Vagina (tissue), 2 donors: Measurements from ENCODE around the gene MED13L. TPM values are rescaled to one million over a fixed set of nuclear protein-coding genes. Genes with fewer than 3 reads are reported as not detected.

Source experiments
- DNase-seq, 2 donors: peaks; one replicate each; pipeline ENCODE4 v3.0.0-alpha.2; 2017; ENCODE audit errors: extremely low spot score in 2 of 2
- H3K27ac ChIP-seq: fragments of 200-600 bp; sonication (generic); one replicate; pipeline ENCODE4 v1.5.1; 2019
- H3K27me3 ChIP-seq: fragments of 200-600 bp; sonication (generic); one replicate; pipeline ENCODE4 v1.5.1; 2019
- H3K36me3 ChIP-seq, 2 donors: fragments of 200-600 bp; sonication (generic); one replicate each; pipeline ENCODE4 v1.5.1; 2017 to 2019
- H3K4me1 ChIP-seq: fragments of 200-600 bp; sonication (generic); one replicate; pipeline ENCODE4 v1.5.1; 2019
- H3K4me3 ChIP-seq, 2 donors: fragments of 200-600 bp; sonication (generic); 1 replicate in 1 of 2; 2 replicates in 1 of 2; pipeline ENCODE4 v1.5.1; 2016 to 2019
- H3K9me3 ChIP-seq: fragments of 200-600 bp; sonication (generic); one replicate; pipeline ENCODE4 v1.5.1; 2019
- CTCF ChIP-seq, 3 experiments: fragments of 450-650 bp in 2 of 3; fragments of 200-600 bp in 1 of 3; sonication (generic) in 1 of 3; IDR thresholded peaks; one replicate each; pipeline ENCODE4 v1.5.1; 2017 to 2019; ENCODE audit warnings: antibody characterized with exemption in 3 of 3, mild to moderate bottlenecking in 2 of 3, moderate library complexity in 2 of 3
- POLR2A ChIP-seq, 2 donors: fragments of 450-650 bp; IDR thresholded peaks; one replicate each; pipeline ENCODE4 v1.6.1; 2017; ENCODE audit warnings: antibody characterized with exemption in 2 of 2, mild to moderate bottlenecking in 2 of 2, moderate library complexity in 2 of 2
- POLR2AphosphoS5 ChIP-seq, 2 donors: sonication (generic); formaldehyde crosslinking; IDR thresholded peaks; one replicate each; pipeline ENCODE4 v1.9.0; 2017; ENCODE audit warnings: antibody characterized with exemption in 2 of 2, mild to moderate bottlenecking in 2 of 2, low read depth in 1 of 2; ENCODE audit not compliant: insufficient read depth in 1 of 2
- intact Hi-C: fragments of 100-400 bp; cut with DNase I; formaldehyde crosslinking; loops from one replicate; pipeline ENCODE4 v1.15.1; 2023
- total RNA-seq: library from RNA; depleted of rRNA; stranded (reverse); fragments of >200 nt; gene quantifications from one replicate; pipeline ENCODE4 v1.2.3, GENCODE V29; 2016

MED13L gene
- total RNA-seq, 1 donor from 2014 or later: 161 TPM

- no peak overlapping the region for H3K4me3 ChIP-seq
- intact Hi-C loops: no loop called here
- no peaks in the 10 kb centered on the region for H3K4me1 ChIP-seq
- H3K27me3 ChIP-seq: no peaks in the 10 kb centered on the region
- H3K9me3 ChIP-seq: no peaks in the 10 kb centered on the region
- DNase-seq: no peak
- H3K36me3 ChIP-seq: peaks cover 0 to 66% of the 10 kb centered on the region in 2 donors
- TF ChIP-seq POLR2A (IDR thresholded peaks at IDR 0.05) (no peak), CTCF (IDR thresholded peaks at IDR 0.05) (no peak), POLR2AphosphoS5 (IDR thresholded peaks at IDR 0.05; ENCODE audit: insufficient read depth in 1 of 2, low read depth in 1 of 2) (no peak)
- no peak overlapping the region for H3K27ac ChIP-seq
Measured at GRCh38 chr12:115962216-115962615, 315.3 kb downstream of the MED13L start.

GRCh38 chr12:115960868-115961802 lies 316.4 kb downstream of the MED13L start:
- Histone ChIP-seq H3K9me3 (no peaks in the 10 kb centered on the region), H3K36me3 (peaks cover 0 to 65% of the 10 kb centered on the region in 2 donors), H3K27me3 (no peaks in the 10 kb centered on the region), H3K4me3 (no peak overlapping the region), H3K4me1 (no peaks in the 10 kb centered on the region), H3K27ac (no peak overlapping the region)
- intact Hi-C loops: no loop called here
- no peak for DNase-seq
- TF ChIP-seq POLR2A (IDR thresholded peaks at IDR 0.05) (no peak), CTCF (IDR thresholded peaks at IDR 0.05) (no peak), POLR2AphosphoS5 (IDR thresholded peaks at IDR 0.05; ENCODE audit: insufficient read depth in 1 of 2, low read depth in 1 of 2) (no peak)

- Histone ChIP-seq H3K27me3 (no peaks in the 10 kb centered on the region), H3K4me3 (no peak overlapping the region), H3K9me3 (no peaks in the 10 kb centered on the region), H3K36me3 (peaks cover 0 to 39% of the 10 kb centered on the region in 2 donors), H3K27ac (no peak overlapping the region), H3K4me1 (no peaks in the 10 kb centered on the region)
- intact Hi-C loops: no loop called here
- no peak for DNase-seq
- no peak for TF ChIP-seq CTCF (IDR thresholded peaks at IDR 0.05)
- no peak for TF ChIP-seq POLR2A (IDR thresholded peaks at IDR 0.05)
- TF ChIP-seq POLR2AphosphoS5 (IDR thresholded peaks at IDR 0.05; ENCODE audit: insufficient read depth in 1 of 2, low read depth in 1 of 2): no peak
Measured at GRCh38 chr12:115957686-115958290, 319.7 kb downstream of the MED13L start.

DNA sequence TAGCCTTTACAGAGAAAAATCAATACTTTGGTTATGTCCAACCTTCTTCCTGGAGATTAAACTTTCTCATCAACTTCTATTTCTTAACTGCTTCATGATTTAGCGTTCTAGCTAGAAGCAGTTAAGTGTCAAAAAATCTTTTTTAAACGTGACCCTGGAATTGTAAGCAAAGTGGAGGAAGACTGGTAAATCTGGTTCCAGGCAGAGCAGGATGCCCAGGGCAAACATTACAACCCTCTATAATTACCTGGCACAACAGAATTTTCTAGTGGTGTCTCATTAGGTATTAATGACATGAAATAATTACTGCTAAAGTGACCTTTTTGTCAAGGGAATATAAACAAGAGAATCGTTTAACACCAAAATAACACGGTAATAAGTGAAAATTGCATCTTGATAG lies 320.8 kb downstream of the MED13L start:
- Histone ChIP-seq H3K4me3 (no peak overlapping the region), H3K27me3 (no peaks in the 10 kb centered on the region), H3K36me3 (peaks cover 0 to 30% of the 10 kb centered on the region in 2 donors), H3K9me3 (no peaks in the 10 kb centered on the region), H3K4me1 (no peaks in the 10 kb centered on the region), H3K27ac (no peak overlapping the region)
- intact Hi-C loops: no loop called here
- TF ChIP-seq CTCF (IDR thresholded peaks at IDR 0.05) (no peak), POLR2A (IDR thresholded peaks at IDR 0.05) (no peak), POLR2AphosphoS5 (IDR thresholded peaks at IDR 0.05; ENCODE audit: insufficient read depth in 1 of 2, low read depth in 1 of 2) (no peak)
- DNase-seq: no peak

- Histone ChIP-seq H3K36me3 (peaks cover 0 to 25% of the 10 kb centered on the region in 2 donors), H3K4me1 (no peaks in the 10 kb centered on the region), H3K27me3 (no peaks in the 10 kb centered on the region), H3K27ac (no peak overlapping the region), H3K9me3 (no peaks in the 10 kb centered on the region), H3K4me3 (no peak overlapping the region)
- no peak for TF ChIP-seq POLR2A (IDR thresholded peaks at IDR 0.05)
- no peak for TF ChIP-seq CTCF (IDR thresholded peaks at IDR 0.05)
- TF ChIP-seq POLR2AphosphoS5 (IDR thresholded peaks at IDR 0.05; ENCODE audit: insufficient read depth in 1 of 2, low read depth in 1 of 2): no peak
- intact Hi-C loops: no loop called here
- no peak for DNase-seq
Measured at GRCh38 chr12:115956236-115956635, 321.3 kb downstream of the MED13L start.
